ENCODE measurements around the gene TSPAN4.

Gene TSPAN4

DNA sequence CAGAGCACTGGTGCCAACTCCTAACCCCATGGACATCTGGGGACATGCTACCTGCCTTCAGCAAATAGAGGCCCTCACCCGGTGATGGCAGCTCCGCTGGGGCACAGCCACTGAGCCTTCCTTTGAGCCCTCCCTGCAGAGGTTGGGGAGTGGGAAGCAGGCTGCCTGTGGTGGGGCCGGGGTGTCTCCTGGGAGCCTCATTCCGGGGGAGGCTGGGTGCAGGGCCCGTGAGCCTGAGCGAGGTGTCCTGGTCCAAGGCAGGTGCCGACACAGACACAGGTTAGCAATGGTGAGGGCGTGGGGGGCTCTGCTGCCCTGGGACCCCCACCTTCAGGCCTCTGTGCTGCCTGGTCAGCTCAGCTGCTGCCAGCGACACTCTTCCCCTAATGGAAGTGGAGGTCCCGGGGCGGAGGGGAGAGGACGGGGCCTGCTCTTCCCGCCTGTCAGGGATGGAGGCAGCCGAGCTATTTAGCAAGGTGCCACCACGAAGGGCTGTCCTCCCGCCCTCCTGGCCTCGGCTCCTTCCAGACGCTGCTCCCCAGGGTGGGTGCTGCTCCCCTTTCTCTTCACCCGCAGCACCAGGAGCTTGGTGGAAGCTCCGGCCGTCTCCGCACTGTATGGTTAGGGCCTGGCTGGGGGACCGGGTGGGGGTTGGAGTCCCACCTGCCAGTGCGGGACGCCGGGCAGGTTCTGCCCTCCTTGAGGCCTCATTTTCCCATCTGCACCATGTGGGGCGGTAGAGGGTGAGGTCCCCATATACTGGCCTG lies 11.2 kb downstream of the TSPAN4 start:
- no peak for DNase-seq

DNA sequence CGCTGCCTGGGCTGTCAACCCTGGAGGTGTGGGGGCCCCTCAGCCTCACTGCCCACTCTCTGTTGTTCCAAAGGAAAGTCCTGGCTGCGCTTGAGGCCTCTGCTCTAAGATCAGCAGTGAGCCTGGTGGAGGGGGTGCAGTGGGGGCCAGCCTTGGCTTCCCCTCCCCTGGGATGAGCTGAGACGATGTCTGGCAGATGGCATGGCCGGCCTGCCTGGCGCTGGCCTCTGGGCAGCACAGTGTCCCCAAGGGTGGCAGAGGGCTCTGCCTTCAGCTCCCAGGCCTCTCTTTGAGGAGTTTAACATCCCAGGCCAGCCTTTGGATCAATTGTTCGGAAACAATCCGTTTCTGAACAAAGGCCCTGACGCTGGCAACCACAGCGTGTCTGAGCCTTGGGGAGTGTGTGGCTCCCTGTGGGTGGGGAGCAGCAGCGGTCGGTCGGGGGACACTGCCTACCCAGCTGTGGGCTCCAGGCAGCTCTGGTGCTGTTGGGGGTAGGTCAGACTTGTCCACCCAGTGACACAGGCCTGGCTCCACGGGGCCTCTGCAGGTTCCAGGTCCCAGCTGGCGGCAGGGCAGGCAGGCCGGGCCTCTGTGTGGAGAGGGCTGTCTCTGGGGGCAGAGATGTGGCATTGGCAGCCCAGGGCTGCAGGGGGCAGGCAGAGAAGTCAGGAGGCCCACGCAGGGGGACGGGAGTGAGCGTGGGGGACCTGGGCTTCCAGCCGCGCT lies 12.1 kb downstream of the TSPAN4 start:
- DNase-seq, result no peak

DNA sequence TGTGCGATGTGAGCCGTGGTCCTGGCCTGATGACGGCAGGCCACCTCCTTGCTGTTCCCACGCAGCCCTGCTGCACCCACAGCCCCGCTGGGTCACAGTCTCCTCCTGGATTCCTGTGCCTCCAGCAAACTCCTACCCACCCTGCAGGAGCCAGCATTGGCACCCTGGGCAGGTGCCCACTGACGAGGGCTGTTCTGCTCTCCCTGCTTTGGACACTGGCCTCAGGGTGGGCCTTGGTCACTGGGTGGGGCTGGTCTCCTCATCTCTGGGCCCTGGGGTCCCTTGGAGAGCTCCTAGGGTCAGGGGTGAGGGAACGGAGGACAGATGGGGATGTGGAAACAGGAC lies 12.7 kb downstream of the TSPAN4 start:
- DNase-seq, result no peak

DNA sequence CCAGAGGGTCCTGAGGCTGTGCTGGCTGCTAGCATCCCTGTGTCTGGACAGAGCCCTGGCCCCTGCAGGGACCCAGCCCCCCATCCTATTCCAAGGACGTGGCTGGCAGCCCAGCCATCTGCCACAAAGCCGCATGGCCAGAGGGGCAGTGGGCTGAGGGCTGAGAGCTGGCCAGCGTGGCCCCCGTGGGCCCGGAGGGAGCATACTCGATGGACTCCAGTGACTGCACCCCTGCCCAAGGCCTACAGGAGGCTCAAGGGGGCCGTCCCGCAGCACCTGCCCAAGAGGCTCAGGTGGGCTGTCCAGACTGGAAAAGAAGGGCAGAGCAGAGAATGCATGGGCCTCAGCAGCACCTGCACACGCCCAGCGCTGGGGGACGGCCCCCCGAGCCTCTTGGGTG lies 13.1 kb downstream of the TSPAN4 start:
- no peak for DNase-seq

DNA sequence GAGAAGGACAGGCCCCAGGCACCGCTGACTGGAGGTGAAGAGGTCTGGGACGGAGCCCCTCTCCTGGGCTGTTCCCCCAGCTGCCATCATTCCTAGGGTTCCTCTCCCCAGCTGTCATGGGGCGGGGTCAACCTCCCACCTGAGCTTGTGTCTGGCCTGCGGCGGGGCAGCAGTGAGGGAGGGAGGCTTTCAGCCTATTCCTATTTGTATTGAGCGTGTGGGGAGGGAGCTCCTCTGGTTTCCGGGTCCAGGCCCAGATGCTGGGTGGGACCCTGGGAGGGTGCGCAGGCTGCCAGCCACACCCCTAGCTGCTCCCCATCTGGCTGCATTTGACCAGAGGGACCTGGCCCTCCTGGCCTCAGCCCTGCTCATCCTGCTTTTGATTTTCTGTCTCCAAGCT lies 13.7 kb downstream of the TSPAN4 start:
- DNase-seq, result no peak

DNA sequence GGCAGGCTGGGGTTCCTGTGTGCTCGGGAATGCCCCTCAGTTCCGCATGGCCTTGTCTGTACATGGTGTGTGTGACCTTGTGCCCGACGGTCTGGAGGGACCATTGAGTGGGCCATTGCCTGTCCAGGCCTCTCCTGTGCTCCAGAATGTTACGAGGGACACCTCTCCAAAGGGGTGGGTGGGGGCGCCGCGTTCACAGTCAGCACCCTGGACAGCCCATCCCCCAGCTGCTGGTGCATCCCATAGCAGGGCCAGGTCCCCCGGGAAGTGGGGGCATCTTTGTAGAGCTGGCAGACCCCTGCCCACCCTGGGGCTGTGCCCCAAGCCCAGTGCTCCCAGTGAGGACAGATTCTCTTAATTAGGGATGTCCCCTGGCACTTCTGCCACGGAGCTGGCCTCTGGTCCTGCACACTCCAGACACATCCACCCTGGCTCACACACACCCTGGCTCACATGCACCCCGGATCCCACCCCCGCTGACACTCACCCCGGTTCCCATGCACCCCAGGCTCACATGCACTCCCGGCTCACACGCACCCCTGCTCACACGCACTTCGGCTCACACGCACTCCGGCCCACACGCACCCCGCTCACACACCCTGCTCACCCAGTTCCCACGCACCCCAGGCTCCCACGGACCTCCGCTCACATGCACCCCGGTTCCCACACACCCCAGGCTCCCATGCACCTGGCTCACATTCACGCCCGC lies 15.6 kb downstream of the TSPAN4 start:
- no peak for DNase-seq

DNA sequence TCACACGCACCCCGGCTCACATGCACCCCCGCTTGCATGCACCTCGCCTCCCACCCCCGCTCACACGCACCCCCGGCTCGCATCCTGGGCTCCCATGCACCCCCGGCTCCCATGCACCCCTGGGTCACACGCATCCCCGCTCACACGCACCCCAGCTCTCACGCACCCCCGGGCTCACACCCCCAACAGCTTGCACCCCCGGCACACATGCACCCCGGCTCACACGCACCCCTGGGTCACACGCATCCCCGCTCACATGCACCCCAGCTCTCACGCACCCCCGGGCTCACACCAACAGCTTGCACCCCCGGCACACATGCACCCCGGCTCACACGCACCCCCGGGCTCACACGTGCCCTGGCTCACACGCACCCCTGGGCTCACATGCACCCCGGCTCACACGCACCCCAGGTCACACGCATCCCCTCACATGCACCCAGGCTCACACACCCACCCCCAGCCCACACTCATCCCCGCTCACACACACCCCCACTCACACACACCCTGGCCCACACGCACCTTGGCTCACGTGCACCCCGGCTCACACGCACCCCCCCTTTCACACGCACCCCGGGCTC lies 16.2 kb downstream of the TSPAN4 start:
- no peak for DNase-seq

DNA sequence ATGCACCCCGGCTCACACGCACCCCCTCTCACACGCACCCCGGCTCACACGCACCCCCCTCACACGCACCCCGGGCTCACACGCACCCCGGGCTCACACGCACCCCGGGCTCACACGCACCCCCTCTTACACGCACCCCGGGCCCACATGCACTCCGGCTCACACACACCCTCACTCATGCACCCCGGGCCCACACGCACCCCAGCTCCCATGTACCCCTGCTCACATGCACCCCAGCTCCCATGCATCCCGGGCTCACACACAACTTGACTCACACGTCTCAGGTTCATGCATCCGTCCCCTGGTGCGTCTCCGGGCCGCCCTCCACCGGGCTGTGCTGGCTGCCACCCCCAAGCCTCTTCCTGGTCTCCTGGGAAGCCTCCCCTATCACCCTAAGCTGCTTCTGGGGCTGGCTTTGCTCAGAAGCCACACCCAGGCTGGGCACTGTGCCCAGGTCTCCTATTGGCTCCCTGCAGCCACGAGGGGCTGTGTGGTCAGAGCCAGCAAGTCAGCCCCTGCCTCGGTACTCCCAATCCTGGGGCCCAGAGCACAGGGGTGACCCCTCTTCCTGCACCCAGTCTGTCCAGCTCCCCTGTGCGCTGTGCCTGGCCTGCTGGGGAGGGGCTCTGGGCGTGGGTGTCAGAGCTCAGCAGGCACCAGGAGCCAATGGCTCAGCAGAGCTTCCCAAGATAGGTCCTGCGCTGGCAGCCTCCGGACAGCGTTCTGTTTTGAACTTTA lies 16.9 kb downstream of the TSPAN4 start:
- DNase-seq, result peak; percentile 73

DNA sequence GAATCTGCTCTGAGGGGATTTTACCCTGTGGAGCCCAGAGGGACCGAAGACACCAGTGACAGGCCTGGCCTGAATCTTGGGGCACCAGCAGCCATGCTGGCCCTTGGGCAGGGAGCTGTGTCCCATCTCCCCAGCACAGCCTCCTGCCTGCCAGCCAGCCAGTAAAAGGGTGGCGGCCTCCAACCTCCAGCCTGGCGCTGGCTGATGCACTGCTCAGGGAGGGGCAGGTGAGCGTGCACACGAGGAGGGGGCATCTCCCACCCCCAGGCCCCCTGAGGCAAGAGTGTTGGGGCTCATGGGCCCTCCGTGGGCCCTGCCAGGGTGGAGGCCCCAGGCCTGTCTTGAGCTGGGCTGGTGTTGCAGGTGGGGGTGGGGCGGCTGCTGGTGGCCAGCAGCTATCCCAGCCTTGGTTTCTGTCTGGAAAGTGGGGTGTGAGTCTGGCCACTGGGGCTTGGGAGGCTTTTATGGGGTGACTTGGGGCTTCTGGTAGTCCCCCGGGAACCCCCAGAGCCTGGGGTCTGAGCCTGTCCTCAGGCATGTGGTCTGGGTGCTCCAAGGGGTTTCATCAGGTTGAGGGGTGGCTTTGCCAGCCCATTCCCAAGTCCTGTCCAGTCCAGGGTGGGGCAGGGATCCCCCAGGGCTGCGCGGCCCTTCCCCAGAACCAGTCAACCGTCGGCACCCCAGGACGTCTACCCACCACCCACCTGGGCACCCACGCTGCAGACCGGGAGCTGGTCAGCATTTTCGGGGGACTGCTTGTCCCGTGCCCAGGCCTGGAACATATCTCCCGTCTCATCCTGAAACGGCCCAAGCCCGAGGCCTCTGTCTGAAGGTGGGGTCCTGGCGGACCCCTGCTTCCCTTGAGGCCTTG lies 17.8 kb downstream of the TSPAN4 start:
- no peak for DNase-seq

DNA sequence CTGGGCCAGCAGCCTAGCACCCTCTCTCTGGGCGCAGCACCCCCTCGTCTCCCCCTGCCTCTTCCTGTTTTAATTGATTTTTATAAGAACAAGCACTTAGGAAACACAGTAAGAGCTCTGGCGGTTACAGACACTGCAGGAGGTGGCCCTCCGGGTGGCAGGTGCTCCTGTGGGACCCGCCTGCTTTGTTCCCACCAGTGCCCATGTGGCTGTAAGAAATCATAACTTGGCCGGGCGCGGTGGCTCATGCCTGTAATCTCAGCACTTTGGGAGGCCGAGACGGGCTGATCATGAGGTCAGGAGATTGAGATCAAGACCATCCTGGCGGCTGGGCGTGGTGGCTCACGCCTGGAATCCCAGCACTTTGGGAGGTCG lies 18.4 kb downstream of the TSPAN4 start:
- peak; percentile 80 for DNase-seq

DNA sequence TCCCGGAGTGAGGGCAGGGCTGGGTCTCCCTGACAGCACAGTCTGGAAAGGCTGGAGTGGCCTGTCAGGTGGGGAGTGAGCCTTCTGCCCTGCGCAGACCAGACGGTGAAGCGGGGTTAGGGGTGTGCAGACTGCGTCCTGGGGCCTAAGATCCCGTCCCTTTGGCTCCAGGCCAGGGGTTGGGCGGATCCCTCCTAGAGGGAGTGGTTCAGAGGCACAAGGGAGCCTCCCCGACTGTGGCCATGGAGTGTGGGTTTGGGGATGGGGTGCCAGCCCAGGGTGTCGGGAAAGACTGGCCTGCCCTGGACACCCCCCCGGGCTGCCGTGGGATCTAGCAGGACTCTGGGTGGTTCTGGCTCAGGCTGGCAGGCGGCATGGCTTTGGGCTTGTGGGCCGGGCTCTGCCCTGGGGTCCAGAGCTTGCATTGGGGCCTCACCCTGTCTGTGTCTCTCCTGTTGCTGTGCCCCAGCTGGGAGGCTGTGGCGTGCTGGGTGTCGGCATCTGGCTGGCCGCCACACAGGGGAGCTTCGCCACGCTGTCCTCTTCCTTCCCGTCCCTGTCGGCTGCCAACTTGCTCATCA lies 19.5 kb downstream of the TSPAN4 start:
- DNase-seq, result no peak

DNA sequence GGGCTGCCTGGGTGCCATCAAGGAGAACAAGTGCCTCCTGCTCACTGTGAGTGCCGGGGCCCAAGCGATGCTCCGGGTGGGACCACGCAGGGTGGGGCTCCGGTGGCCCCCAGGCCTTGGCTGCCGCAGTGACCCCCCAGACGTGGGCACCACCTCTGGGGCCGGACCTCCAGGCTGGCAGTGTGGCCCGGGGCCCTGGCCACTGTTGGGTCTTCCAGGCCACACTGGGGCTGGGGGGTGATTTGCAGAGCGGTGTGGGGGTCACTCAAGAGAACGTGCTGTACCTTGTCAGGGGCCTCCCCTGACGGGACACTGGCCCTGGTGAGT lies 20.0 kb downstream of the TSPAN4 start:
- DNase-seq, result no peak

DNA sequence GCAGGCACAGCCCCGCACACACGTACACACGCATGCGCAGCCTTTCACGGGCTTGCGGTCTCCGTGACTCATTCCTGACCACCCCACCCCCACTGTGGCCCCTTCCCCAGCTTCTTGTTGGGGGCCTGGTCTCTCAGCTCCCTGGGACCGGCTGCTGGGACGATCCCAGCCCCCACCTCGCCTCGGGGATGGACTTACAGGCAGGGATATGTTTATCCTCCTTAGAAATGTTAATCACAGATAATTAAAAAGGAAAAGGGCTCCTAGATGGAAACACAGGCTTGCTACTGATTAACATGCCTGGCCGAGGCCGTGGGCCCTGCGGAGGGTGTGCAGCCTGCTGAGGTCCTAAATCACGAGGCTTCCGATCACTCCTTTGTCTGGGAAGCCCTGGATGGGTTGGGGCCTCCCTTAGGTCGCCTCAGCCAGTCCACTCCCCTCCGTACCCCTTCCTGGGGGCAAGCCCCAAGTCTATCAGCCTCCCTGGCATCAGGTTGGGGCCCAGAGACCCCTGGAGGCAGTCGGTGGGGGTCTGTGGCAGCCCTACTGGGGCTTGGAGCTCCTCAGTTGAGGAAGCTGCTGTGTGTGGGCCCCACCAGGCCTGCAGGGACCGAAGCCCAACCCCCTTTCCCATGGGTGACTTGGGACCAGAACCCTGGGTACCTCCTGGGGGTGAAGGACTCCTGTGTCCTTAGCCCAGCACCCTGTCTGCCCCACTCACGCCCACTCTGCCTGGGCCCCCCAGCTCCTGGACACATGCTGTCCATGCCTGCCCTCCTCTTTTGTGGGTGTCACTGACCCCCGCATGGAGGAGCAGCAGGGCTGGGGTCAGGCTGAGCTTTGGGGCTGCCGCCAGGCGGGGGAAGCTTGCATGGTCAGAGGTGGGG lies 20.6 kb downstream of the TSPAN4 start:
- no peak for DNase-seq

DNA sequence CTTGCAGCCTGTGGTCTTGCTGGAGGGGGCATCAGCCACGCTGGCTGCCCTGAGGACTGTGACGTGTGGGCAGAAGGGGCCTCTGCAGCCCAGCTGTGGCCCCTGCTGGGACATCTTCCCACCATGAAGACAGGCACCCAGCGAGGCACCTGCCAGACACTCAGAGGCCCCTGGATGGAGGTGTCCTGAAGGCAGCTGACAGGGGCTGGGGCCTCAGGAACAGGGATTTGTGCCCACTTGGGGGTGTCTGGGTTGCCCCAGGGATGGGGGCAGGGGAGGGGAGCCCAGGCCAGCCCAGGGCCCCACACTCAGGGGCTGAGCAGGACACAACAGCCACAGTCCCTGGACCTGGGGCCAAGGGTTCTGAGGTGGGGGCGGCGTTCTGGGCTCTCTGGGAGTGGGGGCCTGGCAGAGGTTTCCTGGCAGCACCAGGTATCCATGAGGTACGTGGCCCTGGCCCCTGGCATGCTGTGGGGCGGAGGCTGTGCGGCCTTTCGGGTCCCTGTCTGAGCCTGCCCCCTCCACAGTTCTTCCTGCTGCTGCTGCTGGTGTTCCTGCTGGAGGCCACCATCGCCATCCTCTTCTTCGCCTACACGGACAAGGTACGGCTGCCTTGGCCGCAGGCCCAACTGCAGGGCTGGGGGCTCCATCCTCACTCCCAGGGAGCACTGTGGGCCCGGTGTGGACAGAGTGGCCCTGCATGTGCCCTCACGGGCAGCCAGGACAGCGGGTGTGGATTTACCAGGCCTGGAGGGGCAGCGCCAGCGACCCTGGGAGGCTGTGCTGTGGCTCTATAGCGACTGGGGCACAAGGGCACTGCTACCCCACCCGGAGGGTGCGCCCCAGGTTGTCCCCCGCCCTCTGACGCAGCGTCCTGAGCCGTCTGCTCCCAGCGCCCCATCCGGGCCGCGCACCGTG lies 21.5 kb downstream of the TSPAN4 start:
- no peak for DNase-seq

DNA sequence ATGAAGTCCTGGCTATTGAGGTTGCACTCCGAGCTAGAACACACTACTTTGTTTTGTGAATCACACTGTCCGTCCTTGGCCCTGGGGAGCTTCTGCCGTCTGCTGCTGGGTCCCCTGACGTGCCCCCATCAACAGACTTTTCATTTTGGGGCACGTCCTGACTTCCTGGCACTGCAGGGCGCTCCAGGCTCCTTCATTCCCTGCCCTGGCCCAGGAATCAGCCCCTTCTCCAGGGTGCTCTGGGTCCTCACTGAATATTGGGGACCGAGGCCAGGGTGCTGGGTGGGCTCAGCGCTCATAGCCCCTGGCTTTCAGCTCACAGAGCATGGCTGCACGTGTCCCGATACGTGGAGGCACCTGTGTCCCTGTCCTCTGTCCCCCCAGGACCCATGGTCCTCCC lies 22.2 kb downstream of the TSPAN4 start:
- DNase-seq, result no peak

DNA sequence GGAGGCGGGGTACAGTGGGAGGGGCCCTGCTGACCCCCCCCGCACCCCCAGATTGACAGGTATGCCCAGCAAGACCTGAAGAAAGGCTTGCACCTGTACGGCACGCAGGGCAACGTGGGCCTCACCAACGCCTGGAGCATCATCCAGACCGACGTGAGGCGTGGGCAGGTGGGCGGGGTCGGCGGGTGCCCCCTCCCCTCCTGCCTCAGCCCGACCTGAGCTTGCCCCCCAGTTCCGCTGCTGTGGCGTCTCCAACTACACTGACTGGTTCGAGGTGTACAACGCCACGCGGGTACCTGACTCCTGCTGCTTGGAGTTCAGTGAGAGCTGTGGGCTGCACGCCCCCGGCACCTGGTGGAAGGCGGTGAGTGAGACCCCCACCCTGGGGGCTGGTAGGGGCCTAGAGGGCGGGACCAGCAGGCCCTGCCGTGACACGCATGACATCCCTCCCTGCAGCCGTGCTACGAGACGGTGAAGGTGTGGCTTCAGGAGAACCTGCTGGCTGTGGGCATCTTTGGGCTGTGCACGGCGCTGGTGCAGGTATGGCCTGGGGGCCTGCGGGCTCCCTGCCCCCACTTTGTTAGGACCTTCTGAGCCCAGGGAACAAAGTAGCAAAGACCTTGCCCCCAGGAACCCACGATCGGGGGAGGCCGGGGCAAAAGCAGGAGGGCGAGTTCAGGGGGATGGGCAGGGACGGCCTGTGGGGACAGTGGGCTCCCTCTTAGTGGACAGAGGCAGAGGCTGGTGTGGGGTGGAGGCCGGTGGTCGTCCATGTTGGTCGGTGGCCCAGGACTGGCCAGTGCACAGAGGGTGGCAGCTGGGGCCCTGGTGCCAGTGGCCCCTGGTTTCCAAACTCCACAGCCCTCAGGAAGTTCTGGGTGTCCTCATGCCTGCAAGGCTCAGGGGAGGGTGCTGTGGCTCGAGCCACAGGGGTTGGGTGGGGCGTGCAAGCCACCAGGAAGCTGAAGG lies 23.1 kb downstream of the TSPAN4 start:
- no peak for DNase-seq

DNA sequence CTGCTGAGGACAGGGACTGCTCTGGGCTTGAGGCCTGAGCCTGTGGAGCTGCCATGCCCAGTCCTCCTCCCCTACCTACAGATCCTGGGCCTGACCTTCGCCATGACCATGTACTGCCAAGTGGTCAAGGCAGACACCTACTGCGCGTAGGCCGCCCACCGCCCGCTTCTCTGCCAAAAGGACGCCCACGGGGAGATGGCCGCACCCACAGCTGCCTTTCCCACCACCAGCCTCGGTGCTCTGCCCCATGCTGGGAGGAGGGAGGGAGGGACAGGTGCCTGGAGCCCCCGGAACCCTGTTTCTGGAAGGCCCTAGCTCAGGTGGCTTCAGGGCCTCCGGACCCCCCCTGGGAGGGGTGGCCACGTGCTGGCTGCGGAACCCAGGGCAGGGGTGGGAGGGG lies 23.8 kb downstream of the TSPAN4 start:
- no peak for DNase-seq

DNA sequence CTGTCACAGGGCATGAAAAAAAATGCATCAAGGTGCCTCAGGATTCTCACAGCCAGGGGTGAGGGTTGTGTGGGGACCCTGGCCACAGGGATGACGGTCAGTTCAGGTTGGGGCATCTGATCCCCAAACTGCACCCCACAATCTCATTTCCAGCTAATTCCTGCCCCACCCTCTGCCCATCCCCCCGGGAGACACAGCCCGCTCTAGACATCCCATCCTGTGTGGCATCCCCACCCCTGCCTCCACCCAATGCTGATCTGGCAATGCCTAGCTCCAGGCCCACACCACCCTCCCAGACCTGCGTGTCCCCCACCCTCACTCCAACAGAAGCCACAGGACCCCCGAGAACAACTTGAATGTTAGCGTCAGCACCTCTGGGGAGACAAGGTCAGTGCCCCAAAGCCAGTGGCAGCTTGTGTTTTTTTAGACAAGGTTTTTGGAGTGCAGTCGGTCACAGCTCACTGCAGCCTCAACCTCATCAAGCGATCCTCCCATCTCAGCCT lies 25.3 kb downstream of the TSPAN4 start:
- no peak for DNase-seq

Data from NCI-H2107 (cell line).